Measurements from ENCODE around the gene TMED9.

DNA sequence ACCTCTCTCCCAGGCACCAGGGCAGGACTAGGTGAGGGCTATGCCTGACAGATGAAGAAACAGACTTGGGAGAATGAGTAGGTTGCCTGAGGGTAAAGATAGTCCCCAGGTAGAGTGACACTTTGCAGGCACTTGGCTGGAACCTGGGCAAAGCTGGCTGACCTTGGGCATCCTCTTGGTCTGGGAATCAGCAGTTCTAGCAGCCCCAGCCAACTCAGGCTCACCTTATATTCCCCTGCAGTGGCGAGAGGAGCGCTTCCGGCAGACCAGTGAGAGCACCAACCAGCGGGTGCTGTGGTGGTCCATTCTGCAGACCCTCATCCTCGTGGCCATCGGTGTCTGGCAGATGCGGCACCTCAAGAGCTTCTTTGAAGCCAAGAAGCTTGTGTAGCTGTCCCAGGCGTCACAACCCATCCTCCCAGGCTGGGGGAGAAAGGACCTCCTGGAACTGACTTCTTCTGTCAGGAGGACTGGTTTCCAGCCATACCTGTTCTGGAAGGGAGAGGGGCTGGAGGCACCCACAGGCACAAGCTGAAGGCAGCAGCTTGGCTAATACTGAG is 3.1 kb downstream of the TMED9 start:
- TF ChIP-seq, protein P1, sequence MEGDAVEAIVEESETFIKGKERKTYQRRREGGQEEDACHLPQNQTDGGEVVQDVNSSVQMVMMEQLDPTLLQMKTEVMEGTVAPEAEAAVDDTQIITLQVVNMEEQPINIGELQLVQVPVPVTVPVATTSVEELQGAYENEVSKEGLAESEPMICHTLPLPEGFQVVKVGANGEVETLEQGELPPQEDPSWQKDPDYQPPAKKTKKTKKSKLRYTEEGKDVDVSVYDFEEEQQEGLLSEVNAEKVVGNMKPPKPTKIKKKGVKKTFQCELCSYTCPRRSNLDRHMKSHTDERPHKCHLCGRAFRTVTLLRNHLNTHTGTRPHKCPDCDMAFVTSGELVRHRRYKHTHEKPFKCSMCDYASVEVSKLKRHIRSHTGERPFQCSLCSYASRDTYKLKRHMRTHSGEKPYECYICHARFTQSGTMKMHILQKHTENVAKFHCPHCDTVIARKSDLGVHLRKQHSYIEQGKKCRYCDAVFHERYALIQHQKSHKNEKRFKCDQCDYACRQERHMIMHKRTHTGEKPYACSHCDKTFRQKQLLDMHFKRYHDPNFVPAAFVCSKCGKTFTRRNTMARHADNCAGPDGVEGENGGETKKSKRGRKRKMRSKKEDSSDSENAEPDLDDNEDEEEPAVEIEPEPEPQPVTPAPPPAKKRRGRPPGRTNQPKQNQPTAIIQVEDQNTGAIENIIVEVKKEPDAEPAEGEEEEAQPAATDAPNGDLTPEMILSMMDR (conservative IDR thresholded peaks at IDR 0.05; ENCODE audit: low read depth, low read length): no peak
- TF ChIP-seq RCOR1 (IDR thresholded peaks at IDR 0.05; ENCODE audit: insufficient replicate concordance, low read length) (no peak), CEBPB (IDR thresholded peaks at IDR 0.05; ENCODE audit: low read depth, low read length) (no peak), POLR2A (IDR thresholded peaks at IDR 0.05; ENCODE audit: low read depth, low read length) (no peak), SMC3 (IDR thresholded peaks at IDR 0.05; ENCODE audit: low read depth, low read length) (no peak), RAD21 (IDR thresholded peaks at IDR 0.05; ENCODE audit: low read length) (no peak)
